Activated CD4-positive, alpha-beta T cell treated with anti-CD3 and anti-CD28 coated beads, Interleukin-2, amount 50 U/mL, for 16 hours (primary cell): ENCODE results near the gene SLC25A31.

Experiments
- DNase-seq: peaks from one replicate; pipeline ENCODE4 v3.0.0-alpha.2; 2020

The SLC25A31 gene

GRCh38 chr4:127730142-127730913 is at the start of gene SLC25A31:
Gene SLC25A31, plus strand, starts transcription at chr4:127730400. Its CDS starts 146 bp downstream, at chr4:127730546.
- DNase-seq = no peak

GRCh38 chr4:127685292-127685691 is 44.9 kb upstream of the SLC25A31 start:
- DNase-seq = no peak

GRCh38 chr4:127686658-127687057 is 43.5 kb upstream of the SLC25A31 start:
- no peak for DNase-seq

- no peak for DNase-seq
Measured at GRCh38 chr4:127687580-127687979, 42.6 kb upstream of the SLC25A31 start.

- DNase-seq = peak; percentile 49
Measured at GRCh38 chr4:127698789-127699200, 31.4 kb upstream of the SLC25A31 start.

- no peak for DNase-seq
Measured at GRCh38 chr4:127708985-127709384, 21.2 kb upstream of the SLC25A31 start.

GRCh38 chr4:127709456-127709855 is 20.7 kb upstream of the SLC25A31 start:
- DNase-seq = no peak

- DNase-seq = no peak
Measured at GRCh38 chr4:127731406-127731805, 1.2 kb downstream of the SLC25A31 start.

GRCh38 chr4:127732623-127733328 is 2.6 kb downstream of the SLC25A31 start:
- DNase-seq = peak; percentile 18

- no peak for DNase-seq
Measured at GRCh38 chr4:127734976-127735375, 4.8 kb downstream of the SLC25A31 start.

- DNase-seq = no peak
Measured at GRCh38 chr4:127737295-127737694, 7.1 kb downstream of the SLC25A31 start.

- DNase-seq = no peak
Measured at GRCh38 chr4:127741247-127741646, 11.0 kb downstream of the SLC25A31 start.

- no peak for DNase-seq
Measured at GRCh38 chr4:127747883-127748282, 17.7 kb downstream of the SLC25A31 start.

GRCh38 chr4:127748957-127749356 is 18.8 kb downstream of the SLC25A31 start:
- no peak for DNase-seq

GRCh38 chr4:127756906-127757305 is 26.7 kb downstream of the SLC25A31 start:
- no peak for DNase-seq

- no peak for DNase-seq
Measured at GRCh38 chr4:127759228-127759820, 29.1 kb downstream of the SLC25A31 start.

GRCh38 chr4:127759893-127760292 is 29.7 kb downstream of the SLC25A31 start:
- DNase-seq = no peak

GRCh38 chr4:127771535-127772275 is 41.5 kb downstream of the SLC25A31 start:
- no peak for DNase-seq

GRCh38 chr4:127772769-127773671 is 42.8 kb downstream of the SLC25A31 start:
- DNase-seq = no peak

GRCh38 chr4:127775843-127776242 is 45.6 kb downstream of the SLC25A31 start:
- DNase-seq = no peak

- no peak for DNase-seq
Measured at GRCh38 chr4:127776620-127777019, 46.4 kb downstream of the SLC25A31 start.

GRCh38 chr4:127777487-127777886 is 47.3 kb downstream of the SLC25A31 start:
- no peak for DNase-seq
